ENCODE measurements around the gene FBLN1. TPM values are rescaled to one million over a fixed set of nuclear protein-coding genes. Genes with fewer than 3 reads are reported as not detected.

Gene FBLN1
- total and polyA plus RNA-seq, 2 of the 13 experiments (the other 11 are each of a cell fraction or from before 2014, with no cell fraction given): 37.3 to 103 TPM

GRCh38 chr22:45508814-45509213 is 6.1 kb downstream of the FBLN1 start:
- 90% methylated on average over 4 of the region's 4 CpGs for WGBS (ENCODE audit: low lambda C conversion rate)
- intact Hi-C loops (cut with micrococcal nuclease; ENCODE audit: unreplicated experiment) (loop anchor here (10.0 kb wide), 1 partner anchor 46 kb away; no protein-coding TSS in a partner anchor), in situ Hi-C loops (cut with HindIII; ENCODE audit: extremely low pct_ligation_motif_present, low pct_unique_long_range_greater_than_20kb) (no loop called here)
- no peaks in the 10 kb centered on the region for H3K9me3 ChIP-seq (ENCODE audit: low read length)
- TF ChIP-seq IRX3 (CRISPR knock-in tag; IDR thresholded peaks at IDR 0.05; ENCODE audit: borderline replicate concordance, low read depth): no peak
- TF ChIP-seq, protein P1, sequence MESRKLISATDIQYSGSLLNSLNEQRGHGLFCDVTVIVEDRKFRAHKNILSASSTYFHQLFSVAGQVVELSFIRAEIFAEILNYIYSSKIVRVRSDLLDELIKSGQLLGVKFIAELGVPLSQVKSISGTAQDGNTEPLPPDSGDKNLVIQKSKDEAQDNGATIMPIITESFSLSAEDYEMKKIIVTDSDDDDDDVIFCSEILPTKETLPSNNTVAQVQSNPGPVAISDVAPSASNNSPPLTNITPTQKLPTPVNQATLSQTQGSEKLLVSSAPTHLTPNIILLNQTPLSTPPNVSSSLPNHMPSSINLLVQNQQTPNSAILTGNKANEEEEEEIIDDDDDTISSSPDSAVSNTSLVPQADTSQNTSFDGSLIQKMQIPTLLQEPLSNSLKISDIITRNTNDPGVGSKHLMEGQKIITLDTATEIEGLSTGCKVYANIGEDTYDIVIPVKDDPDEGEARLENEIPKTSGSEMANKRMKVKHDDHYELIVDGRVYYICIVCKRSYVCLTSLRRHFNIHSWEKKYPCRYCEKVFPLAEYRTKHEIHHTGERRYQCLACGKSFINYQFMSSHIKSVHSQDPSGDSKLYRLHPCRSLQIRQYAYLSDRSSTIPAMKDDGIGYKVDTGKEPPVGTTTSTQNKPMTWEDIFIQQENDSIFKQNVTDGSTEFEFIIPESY (CRISPR knock-in tag; IDR thresholded peaks at IDR 0.05): peak; percentile 66; the same call in 1 of the 2 replicates
- TF ChIP-seq ZFP36 (IDR thresholded peaks at IDR 0.05; ENCODE audit: borderline replicate concordance, low read depth, low read length, partially characterized antibody): peak; percentile 68
- TF ChIP-seq ZNF337 (CRISPR knock-in tag; IDR thresholded peaks at IDR 0.05; ENCODE audit: borderline replicate concordance, low read depth): no peak
- no peak for TF ChIP-seq ZNF576 (CRISPR knock-in tag; IDR thresholded peaks at IDR 0.05)
- TF ChIP-seq ZNF12 (CRISPR knock-in tag; IDR thresholded peaks at IDR 0.05): no peak
- no peak for TF ChIP-seq TAF15 (IDR thresholded peaks at IDR 0.05; ENCODE audit: low read depth, low read length, poor library complexity, severe bottlenecking)
- TF ChIP-seq ZMYM3 (CRISPR knock-in tag; IDR thresholded peaks at IDR 0.05): peak; percentile 52; the same call in 1 of the 2 replicates
- no peak for TF ChIP-seq ZBTB7B (CRISPR knock-in tag; IDR thresholded peaks at IDR 0.05)
- no peak for TF ChIP-seq KAT7 (CRISPR knock-in tag; IDR thresholded peaks at IDR 0.05; ENCODE audit: borderline replicate concordance)
- H2AFZ ChIP-seq (ENCODE audit: low read length): no peak overlapping the region
- 0 out of 2 replicates have a peak, but pooled peaks cover 2% of the 10 kb centered on the region for H4K20me1 ChIP-seq (ENCODE audit: insufficient read depth, low read length)
- H3K27ac ChIP-seq (ENCODE audit: extremely low read length, insufficient read depth, low read length): no peak overlapping the region
- DNase-seq (ENCODE audit: low spot score) (no peak), FAIRE-seq (no peak), ATAC-seq (no peak)
- no peak overlapping the region for H3K4me3 ChIP-seq (replicated peaks in 1 of 3; ENCODE audit: insufficient read depth in 1 of 3, low read depth in 2 of 3, low read length in 3 of 3)
- H3K36me3 ChIP-seq (replicated peaks in 1 of 2; ENCODE audit: control insufficient read depth in 1 of 2, insufficient read depth in 2 of 2, low read length in 2 of 2): peaks cover 0 to 19% of the 10 kb centered on the region in 2 experiments; a peak in 3 of 5 replicates
- BruUV-seq (replicated peaks): no TSS peak
- peaks cover 33% of the 10 kb centered on the region for H3K4me1 ChIP-seq (ENCODE audit: insufficient read depth, low read length)
- CTCF ChIA-PET (ENCODE audit: low intra/inter-chr PET ratio, low total read pairs): no interaction called here
- POLR2A ChIA-PET: no interaction called here
- peaks cover 66% of the 10 kb centered on the region for H3K79me2 ChIP-seq (ENCODE audit: insufficient read depth, low read length)
- H3K4me2 ChIP-seq (ENCODE audit: low read depth, low read length): no peak overlapping the region
- H3K27me3 ChIP-seq (ENCODE audit: control insufficient read depth in 1 of 2, insufficient read depth in 2 of 2, low read length in 2 of 2): no peaks in the 10 kb centered on the region
- no peak overlapping the region for H3K9ac ChIP-seq (ENCODE audit: insufficient read depth, low read depth, low read length)

Data from HepG2 (cell line).